RWPE2 (cell line): ENCODE data around the gene AGBL4.

Experiments
- ATAC-seq: fragments of 200-7000 bp; cut with Tn5 transposase; 3 replicates; pipeline ENCODE4 v1.9.1; 2021; ENCODE audit warnings: low read depth
- DNase-seq: peaks from one replicate; pipeline ENCODE4 v3.0.0-alpha.2; 2020; ENCODE audit warnings: low spot score
- H3K27ac ChIP-seq: fragments of 450-650 bp; 2 replicates; pipeline ENCODE4 v1.5.1; 2017; ENCODE audit warnings: mild to moderate bottlenecking; ENCODE audit not compliant: poor library complexity, severe bottlenecking
- H3K27me3 ChIP-seq: fragments of 250-450 bp; sonication (Bioruptor Pico); 2 replicates; pipeline ENCODE4 v1.5.1; 2021; ENCODE audit warnings: mild to moderate bottlenecking, moderate library complexity; ENCODE audit not compliant: insufficient read depth, poor library complexity, severe bottlenecking
- H3K36me3 ChIP-seq: fragments of 250-450 bp; sonication (Bioruptor Pico); 2 replicates; pipeline ENCODE4 v1.5.1; 2020; ENCODE audit warnings: low read depth, mild to moderate bottlenecking, moderate library complexity
- H3K4me1 ChIP-seq: fragments of 250-450 bp; sonication (Bioruptor Pico); 2 replicates; pipeline ENCODE4 v1.5.1; 2021; ENCODE audit warnings: mild to moderate bottlenecking, moderate library complexity; ENCODE audit not compliant: insufficient read depth, poor library complexity, severe bottlenecking
- H3K4me3 ChIP-seq: fragments of 250-450 bp; sonication (Bioruptor Pico); 2 replicates; pipeline ENCODE4 v1.5.1; 2021; ENCODE audit warnings: mild to moderate bottlenecking, moderate library complexity; ENCODE audit not compliant: severe bottlenecking
- H3K9me3 ChIP-seq: fragments of 250-450 bp; sonication (Bioruptor Pico); 2 replicates; pipeline ENCODE4 v1.5.1; 2021; ENCODE audit warnings: mild to moderate bottlenecking, moderate library complexity; ENCODE audit not compliant: severe bottlenecking
- TF ChIP-seq, protein P1 (sequence below): fragments of 450-650 bp; IDR thresholded peaks from one replicate; pipeline ENCODE4 v1.5.1; 2017; ENCODE audit warnings: mild to moderate bottlenecking, moderate library complexity; ENCODE audit not compliant: poor library complexity, severe bottlenecking

Gene AGBL4

DNA sequence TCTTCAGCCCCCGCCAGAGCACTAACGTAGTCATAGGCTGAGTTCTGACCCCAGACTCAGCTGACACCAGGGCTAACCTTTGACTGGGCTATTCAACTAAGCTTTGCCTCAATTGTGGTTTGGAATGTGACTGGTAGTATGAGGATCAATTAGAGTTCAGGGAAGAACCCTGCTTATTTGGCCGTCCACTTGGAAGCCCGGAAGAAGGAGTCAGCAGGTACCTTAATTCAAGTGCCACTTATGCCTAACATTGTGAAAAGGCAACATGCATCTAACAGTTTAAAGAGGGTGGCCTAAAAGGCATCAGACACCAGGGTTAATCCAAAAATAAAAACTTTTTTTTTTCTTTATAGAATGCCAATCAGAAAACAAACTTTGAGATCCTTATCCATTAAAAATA lies 1339.4 kb downstream of the AGBL4 start:
- Histone ChIP-seq H3K9me3 (no peaks in the 10 kb centered on the region), H3K36me3 (no peaks in the 10 kb centered on the region), H3K27ac (no peak overlapping the region), H3K27me3 (no peaks in the 10 kb centered on the region), H3K4me3 (no peak overlapping the region), H3K4me1 (no peaks in the 10 kb centered on the region)
- DNase-seq (no peak), ATAC-seq (no peak)
- TF ChIP-seq, protein P1, sequence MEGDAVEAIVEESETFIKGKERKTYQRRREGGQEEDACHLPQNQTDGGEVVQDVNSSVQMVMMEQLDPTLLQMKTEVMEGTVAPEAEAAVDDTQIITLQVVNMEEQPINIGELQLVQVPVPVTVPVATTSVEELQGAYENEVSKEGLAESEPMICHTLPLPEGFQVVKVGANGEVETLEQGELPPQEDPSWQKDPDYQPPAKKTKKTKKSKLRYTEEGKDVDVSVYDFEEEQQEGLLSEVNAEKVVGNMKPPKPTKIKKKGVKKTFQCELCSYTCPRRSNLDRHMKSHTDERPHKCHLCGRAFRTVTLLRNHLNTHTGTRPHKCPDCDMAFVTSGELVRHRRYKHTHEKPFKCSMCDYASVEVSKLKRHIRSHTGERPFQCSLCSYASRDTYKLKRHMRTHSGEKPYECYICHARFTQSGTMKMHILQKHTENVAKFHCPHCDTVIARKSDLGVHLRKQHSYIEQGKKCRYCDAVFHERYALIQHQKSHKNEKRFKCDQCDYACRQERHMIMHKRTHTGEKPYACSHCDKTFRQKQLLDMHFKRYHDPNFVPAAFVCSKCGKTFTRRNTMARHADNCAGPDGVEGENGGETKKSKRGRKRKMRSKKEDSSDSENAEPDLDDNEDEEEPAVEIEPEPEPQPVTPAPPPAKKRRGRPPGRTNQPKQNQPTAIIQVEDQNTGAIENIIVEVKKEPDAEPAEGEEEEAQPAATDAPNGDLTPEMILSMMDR: no peak

DNA sequence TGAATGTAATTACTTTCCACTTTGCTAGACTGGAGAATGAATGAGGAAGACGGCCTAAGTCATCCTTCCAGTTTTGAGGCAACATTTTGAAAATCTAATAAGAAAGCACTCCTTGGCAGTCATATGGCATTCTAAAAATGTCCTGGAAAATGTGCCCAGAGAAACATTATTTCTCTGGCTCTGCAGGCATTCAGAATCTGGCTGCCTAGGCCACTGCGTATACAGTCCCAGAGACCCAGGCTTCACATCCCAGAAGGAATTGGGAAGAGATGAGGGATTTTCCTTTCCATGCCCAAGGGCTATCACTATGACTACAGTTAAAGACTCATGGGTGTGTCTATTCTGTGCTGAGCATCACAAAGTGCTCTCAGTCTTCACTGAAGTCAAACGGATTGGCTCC lies 1339.9 kb downstream of the AGBL4 start:
- H3K4me3 ChIP-seq: no peak overlapping the region
- DNase-seq: no peak
- TF ChIP-seq, protein P1: no peak
- no peaks in the 10 kb centered on the region for H3K36me3 ChIP-seq
- H3K27ac ChIP-seq: no peak overlapping the region
- ATAC-seq: no peak
- H3K9me3 ChIP-seq: no peaks in the 10 kb centered on the region
- no peaks in the 10 kb centered on the region for H3K27me3 ChIP-seq
- no peaks in the 10 kb centered on the region for H3K4me1 ChIP-seq

DNA sequence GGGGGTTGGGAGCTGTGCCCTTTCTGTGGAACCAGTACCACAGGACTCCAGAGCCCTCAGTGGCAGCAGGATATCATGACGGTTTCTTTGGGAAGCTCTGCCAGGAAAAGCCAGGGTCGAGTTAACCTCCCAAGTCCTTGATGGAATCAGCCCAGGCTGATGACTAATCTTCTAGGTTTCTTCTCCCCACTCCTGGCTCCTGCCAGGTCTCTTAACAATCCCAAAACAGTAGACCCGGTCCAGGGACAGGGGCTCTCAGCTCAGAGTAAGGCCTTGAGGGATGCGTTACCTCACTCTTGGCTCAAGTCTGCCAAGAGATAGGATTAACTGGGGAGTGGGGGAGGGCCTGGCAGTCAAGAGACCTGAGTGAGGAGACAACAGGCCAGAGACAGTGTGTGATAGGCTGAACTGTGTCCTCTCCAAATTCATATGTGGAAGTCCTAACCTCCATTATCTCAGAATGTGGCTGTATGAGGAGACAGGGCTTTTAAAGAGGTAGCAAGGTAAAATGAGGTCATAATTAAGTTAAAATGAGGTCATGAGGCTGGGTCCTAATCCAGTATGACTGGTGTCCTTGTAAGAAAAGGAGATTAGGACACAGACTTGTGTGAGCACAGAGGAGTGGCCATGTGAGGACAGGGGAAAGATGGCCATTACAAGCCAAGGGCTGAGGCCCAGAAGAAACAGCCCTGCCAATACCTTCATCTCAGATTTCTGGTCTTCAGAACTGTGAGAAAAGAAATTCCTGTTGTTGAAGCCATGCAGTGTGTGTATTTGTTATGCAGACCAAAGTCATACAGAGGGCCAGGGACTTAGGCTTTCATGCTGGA lies 1342.1 kb downstream of the AGBL4 start:
- Histone ChIP-seq H3K4me1 (no peaks in the 10 kb centered on the region), H3K27ac (no peak overlapping the region), H3K36me3 (no peaks in the 10 kb centered on the region), H3K9me3 (no peaks in the 10 kb centered on the region), H3K4me3 (no peak overlapping the region), H3K27me3 (no peaks in the 10 kb centered on the region)
- DNase-seq: no peak
- ATAC-seq: no peak; the same call in 2 of the 3 replicates
- TF ChIP-seq, protein P1: no peak

DNA sequence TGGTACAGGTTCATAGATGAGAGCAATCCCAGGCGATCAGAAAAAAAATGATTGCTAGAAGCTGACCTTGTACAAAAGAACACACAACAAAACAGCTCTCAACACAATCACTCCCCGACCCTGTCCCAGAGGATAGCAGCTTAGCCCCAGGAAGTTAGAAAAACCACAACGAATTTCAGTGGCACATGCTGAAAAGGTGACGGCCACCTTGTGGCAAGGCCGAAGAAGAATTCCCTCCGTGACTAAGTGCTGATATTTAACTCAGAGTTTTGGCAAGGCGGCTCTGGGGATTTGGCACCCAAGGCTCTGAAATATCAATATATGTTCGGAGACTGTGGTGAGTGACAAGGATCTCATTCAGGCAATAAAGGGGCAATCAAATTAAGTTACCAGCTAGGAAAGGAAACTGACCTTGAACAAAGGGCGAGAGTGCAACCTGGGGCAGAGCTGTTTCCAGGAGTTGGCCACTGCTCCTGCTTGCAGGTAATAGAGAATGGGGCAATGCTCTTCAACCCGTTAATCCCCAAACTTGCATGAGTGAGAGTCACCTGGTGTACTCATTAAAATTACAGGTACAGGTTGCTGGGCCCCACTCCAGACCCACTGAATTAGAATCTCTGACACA lies 1343.2 kb downstream of the AGBL4 start:
- Histone ChIP-seq H3K9me3 (no peaks in the 10 kb centered on the region), H3K4me1 (no peaks in the 10 kb centered on the region), H3K36me3 (no peaks in the 10 kb centered on the region), H3K4me3 (no peak overlapping the region), H3K27ac (no peak overlapping the region), H3K27me3 (no peaks in the 10 kb centered on the region)
- TF ChIP-seq, protein P1: no peak
- ATAC-seq (no peak), DNase-seq (no peak)

DNA sequence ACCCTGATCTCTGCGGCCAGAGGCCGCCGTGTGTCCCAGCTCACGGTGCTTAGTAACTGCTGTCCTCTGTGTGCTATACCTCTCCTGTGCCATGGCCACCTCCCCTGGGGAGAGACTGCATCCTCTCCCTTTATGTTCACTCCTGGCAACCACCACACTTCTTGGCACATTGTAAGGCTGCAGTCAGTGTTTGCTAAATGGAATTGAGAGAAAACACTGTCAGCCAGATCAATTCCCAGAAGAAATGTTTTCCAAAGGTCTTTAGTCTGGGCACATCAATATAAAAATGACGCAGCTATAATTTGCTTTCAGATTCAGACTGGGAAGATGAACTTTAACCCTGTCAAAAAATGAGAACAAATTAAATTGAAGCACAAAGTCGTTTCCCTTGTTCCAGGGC lies 1343.9 kb downstream of the AGBL4 start:
- Histone ChIP-seq H3K4me1 (no peaks in the 10 kb centered on the region), H3K27ac (no peak overlapping the region), H3K36me3 (no peaks in the 10 kb centered on the region), H3K9me3 (no peaks in the 10 kb centered on the region), H3K4me3 (no peak overlapping the region), H3K27me3 (no peaks in the 10 kb centered on the region)
- TF ChIP-seq, protein P1: no peak
- DNase-seq (no peak), ATAC-seq (no peak)
